H1 (cell line): ENCODE data around the gene SMARCC2. TPM values are rescaled to one million over a fixed set of nuclear protein-coding genes. Genes with fewer than 3 reads are reported as not detected.

Experiments used
- BACH1 ChIP-seq: IDR thresholded peaks from 2 replicates; pipeline ENCODE4 v1.6.1; 2012; ENCODE audit warnings: low read length, improper control_type of control experiment
- CBX8 ChIP-seq: fragments of 300-800, 300-1000 bp; sonication (generic); IDR thresholded peaks from 2 replicates; pipeline ENCODE4 v1.7.1; 2016; ENCODE audit warnings: low read depth, low read length, borderline replicate concordance
- CHD1 ChIP-seq: IDR thresholded peaks from 2 replicates; pipeline ENCODE4 v1.6.1; 2012; ENCODE audit warnings: low read depth, low read length, improper control_type of control experiment
- CTBP2 ChIP-seq: IDR thresholded peaks from 2 replicates; pipeline ENCODE4 v1.7.0; 2011; ENCODE audit warnings: borderline replicate concordance, mild to moderate bottlenecking, moderate library complexity, mixed read lengths, low read length; ENCODE audit not compliant: insufficient read depth, insufficient read length
- E2F6 ChIP-seq: IDR thresholded peaks from 2 replicates; pipeline ENCODE4 v1.6.1; 2012; ENCODE audit warnings: inconsistent platforms
- GTF2F1 ChIP-seq: IDR thresholded peaks from 2 replicates; pipeline ENCODE4 v1.6.1; 2012; ENCODE audit warnings: low read depth, low read length, improper control_type of control experiment, borderline replicate concordance
- HDAC6 ChIP-seq: IDR thresholded peaks from one replicate; pipeline ENCODE4 v1.7.1; 2012; ENCODE audit warnings: low read depth, mild to moderate bottlenecking, inconsistent platforms, low read length, moderate library complexity
- JUN ChIP-seq: IDR thresholded peaks from 2 replicates; pipeline ENCODE4 v1.6.1; 2011; ENCODE audit warnings: low read depth, mild to moderate bottlenecking, improper control_type of control experiment, low read length
- JUND ChIP-seq: IDR thresholded peaks from 2 replicates; pipeline ENCODE4 v1.6.1; 2011; ENCODE audit warnings: mild to moderate bottlenecking, improper control_type of control experiment, low read length
- NRF1 ChIP-seq: IDR thresholded peaks from 2 replicates; pipeline ENCODE4 v1.6.1; 2011; ENCODE audit warnings: mild to moderate bottlenecking, low read depth, low read length, improper control_type of control experiment
- RXRA ChIP-seq: IDR thresholded peaks from 2 replicates; pipeline ENCODE4 v1.6.1; 2011; ENCODE audit warnings: low read depth, mild to moderate bottlenecking, low read length, moderate library complexity; ENCODE audit not compliant: insufficient read depth
- SAP30 ChIP-seq: fragments of 300-600 bp; sonication (generic); IDR thresholded peaks from 2 replicates; pipeline ENCODE4 v1.7.1; 2012; ENCODE audit warnings: low read length, moderate library complexity, mild to moderate bottlenecking, inconsistent platforms; ENCODE audit not compliant: insufficient read depth, insufficient replicate concordance
- SP2 ChIP-seq: IDR thresholded peaks from 2 replicates; pipeline ENCODE4 v1.6.1; 2012; ENCODE audit warnings: mild to moderate bottlenecking, low read length, inconsistent platforms
- SRF ChIP-seq: IDR thresholded peaks from 2 replicates; pipeline ENCODE4 v1.6.1; 2011; ENCODE audit warnings: mild to moderate bottlenecking, low read depth, low read length, moderate library complexity
- TBP ChIP-seq: IDR thresholded peaks from 2 replicates; pipeline ENCODE4 v1.6.1; 2011; ENCODE audit warnings: low read depth, low read length, improper control_type of control experiment
- polyA plus RNA-seq, 7 experiments: library from polyadenylated mRNA; depleted of rRNA in 3 of 7; stranded (reverse) in 5 of 7; unstranded in 2 of 7; fragments of >200 nt in 5 of 7; fragments of 200-250 nt in 2 of 7; gene quantifications; 1 replicate in 5 of 7; 2 replicates in 1 of 7; 4 replicates in 1 of 7; pipeline versions ENCODE4 v1.2.1 to v1.2.3, GENCODE V29; 2011 to 2013; ENCODE audit warnings: missing spikeins in 2 of 7, mixed read lengths in 2 of 7
- total RNA-seq: library from RNA; stranded (reverse); fragmentation: NEBNext Ultra II Directional; extraction: Animal tissue kit (Norgen Biotek cat#: 25700); gene quantifications from 2 replicates; pipeline ENCODE4 v1.2.1, GENCODE V29; 2021

The SMARCC2 gene
- total and polyA plus RNA-seq, 2 of the 8 experiments (the other 6 are each of a cell fraction or from before 2014, with no cell fraction given): 33.9 to 78.5 TPM

DNA sequence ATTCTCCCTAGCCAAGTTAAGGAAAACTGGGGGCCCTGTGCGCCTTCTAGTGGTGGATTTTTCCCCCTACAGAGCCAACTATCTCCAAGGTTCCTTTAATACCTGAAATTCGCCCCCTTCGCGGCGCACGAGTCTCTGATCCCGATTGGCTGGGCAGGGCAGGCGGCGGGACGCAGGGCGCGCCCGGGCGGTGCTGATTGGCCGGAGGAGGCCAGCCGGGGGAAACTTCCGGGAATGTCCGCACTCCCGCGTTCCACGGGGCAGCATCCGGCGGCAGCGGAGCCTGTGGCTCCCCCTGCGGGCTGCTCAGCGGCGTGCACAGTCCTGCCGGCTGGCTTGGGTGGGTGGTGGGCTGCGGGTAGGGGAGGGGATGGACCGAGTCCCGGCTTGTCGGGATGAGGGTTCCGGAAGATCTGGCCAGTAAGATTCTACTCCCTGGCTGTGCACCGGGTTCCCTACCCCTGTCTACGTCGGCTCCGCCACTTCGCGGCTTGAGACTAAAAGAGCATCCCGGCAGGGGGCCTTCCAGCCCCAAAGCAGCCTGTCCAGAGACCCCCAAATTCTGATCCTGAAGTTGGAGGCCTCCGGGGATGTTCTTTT lies 34.9 kb upstream of the SMARCC2 start, which contains the start of gene NABP2 (continued):
- TF ChIP-seq E2F6 (peak; percentile 93), SRF (no peak), NRF1 (no peak), BACH1 (no peak), HDAC6 (no peak), CBX8 (no peak), JUND (peak; percentile 52; the same call in 1 of the 2 replicates), SAP30 (no peak), TBP (peak; percentile 65; the same call in 1 of the 2 replicates), JUN (no peak), RXRA (no peak), CHD1 (no peak), CTBP2 (peak; percentile 49), GTF2F1 (peak; percentile 48; the same call in 1 of the 2 replicates), SP2 (peak; percentile 41; the same call in 1 of the 2 replicates)
